HG03571 (cell line): Measurements from ENCODE around the gene HHIPL1.
"Not testable (repeated sequence)": the region's sequence is repeated elsewhere in the genome, so short reads cannot be mapped to it uniquely, and the experiment has no call there.

ENCODE experiments used
- ATAC-seq: cut with Tn5 transposase; IDR thresholded peaks from one replicate; pipeline ENCODE4 v1.9.1; 2021; ENCODE audit not compliant: unreplicated experiment

HHIPL1 gene

GRCh38 chr14:99657645-99658155 is 12.8 kb downstream of the HHIPL1 start:
- ATAC-seq, result no peak

DNA sequence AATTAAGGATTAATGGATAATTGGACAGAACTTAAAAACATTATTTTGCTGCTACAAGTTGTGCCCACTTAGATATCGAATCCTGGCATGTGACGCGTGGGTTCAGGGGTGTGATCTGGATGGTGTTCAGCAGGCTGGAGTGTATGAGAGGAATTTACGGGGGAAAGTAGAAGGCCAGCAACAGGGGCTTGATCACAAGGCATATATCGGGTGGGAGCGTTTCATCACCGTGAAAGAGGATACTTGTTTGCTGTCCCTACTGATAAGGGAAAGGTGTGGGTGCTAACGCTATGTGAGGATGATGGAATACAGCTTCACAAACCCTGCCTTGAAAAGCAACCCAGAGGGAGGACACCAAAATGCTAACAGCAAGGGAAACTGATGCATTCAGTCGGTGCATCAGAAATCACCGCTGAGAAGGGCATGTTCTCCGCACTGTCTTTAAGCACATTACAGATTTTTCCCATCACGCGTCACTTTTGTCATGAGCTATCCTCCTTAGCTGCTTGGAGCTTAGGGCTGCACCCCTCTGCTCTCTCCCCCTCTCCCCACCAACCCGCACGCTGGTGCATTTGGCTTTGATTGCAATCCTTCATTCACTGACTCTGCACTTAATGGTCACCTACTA is 13.4 kb downstream of the HHIPL1 start:
- ATAC-seq, result no peak

- no peak for ATAC-seq
Observed at GRCh38 chr14:99659333-99659741, 14.4 kb downstream of the HHIPL1 start.

- no peak for ATAC-seq
Observed at GRCh38 chr14:99660006-99660566, 15.2 kb downstream of the HHIPL1 start.

- ATAC-seq, result no peak
Observed at GRCh38 chr14:99660794-99661193, 15.9 kb downstream of the HHIPL1 start.

DNA sequence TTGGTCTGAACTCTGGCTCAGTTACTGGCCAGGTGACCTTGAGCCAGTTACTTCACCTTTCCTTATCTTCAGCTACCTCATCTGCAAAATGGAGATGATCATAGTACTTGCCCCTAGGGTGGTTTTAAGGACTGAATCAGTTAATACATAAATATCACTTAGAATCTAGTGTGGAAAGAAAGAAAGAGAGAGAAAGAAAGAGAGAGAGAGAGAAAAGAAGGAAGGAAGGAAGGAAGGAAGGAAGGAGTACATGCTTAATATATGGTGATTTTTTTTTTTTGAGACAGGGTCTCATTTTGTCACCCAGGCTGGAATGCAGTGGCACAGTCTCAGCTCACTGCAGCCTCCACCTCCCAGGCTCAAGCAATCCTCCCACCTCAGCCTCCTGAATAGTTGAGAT is 16.3 kb downstream of the HHIPL1 start:
- ATAC-seq, result not testable (repeated sequence)

- ATAC-seq, result no peak
Observed at GRCh38 chr14:99662846-99663245, 17.9 kb downstream of the HHIPL1 start.

DNA sequence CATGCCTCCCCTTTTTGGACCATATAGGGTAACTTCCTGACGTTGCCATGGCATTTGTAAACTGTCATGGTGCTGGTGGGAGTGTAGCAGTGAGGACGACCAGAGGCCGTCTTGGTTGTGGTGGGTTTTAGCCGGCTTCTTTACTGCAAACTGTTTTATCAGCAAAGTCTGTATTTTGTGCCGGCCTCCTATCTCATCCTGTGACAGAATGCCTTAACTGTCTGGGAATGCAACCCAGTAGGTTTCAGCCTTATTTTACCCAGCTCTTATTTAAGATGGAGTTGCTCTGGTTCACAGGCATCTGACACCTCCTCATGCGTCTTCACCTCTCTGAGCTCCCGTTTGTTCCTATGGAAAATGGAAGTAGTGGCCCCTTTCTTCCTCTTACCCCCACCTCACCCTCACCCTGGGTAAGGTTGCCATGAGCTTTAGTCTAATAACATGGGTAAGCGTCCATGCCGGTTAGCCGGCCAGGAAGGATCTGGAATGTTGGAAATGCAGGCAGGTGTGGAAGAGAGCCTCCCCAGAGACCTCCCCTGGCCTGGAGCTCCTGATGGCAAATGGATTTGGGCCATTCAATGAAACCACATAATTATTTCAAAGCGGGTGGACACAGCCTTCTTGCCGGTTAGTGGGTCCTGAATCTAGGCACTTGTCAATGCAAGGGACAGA is 18.6 kb downstream of the HHIPL1 start:
- ATAC-seq, result no peak

- ATAC-seq, result no peak
Observed at GRCh38 chr14:99664058-99664936, 19.4 kb downstream of the HHIPL1 start.

- ATAC-seq, result no peak
Observed at GRCh38 chr14:99664937-99665273, 20.0 kb downstream of the HHIPL1 start.

GRCh38 chr14:99666533-99666932 is 21.6 kb downstream of the HHIPL1 start:
- no peak for ATAC-seq

GRCh38 chr14:99667045-99667444 is 22.1 kb downstream of the HHIPL1 start:
- no peak for ATAC-seq

DNA sequence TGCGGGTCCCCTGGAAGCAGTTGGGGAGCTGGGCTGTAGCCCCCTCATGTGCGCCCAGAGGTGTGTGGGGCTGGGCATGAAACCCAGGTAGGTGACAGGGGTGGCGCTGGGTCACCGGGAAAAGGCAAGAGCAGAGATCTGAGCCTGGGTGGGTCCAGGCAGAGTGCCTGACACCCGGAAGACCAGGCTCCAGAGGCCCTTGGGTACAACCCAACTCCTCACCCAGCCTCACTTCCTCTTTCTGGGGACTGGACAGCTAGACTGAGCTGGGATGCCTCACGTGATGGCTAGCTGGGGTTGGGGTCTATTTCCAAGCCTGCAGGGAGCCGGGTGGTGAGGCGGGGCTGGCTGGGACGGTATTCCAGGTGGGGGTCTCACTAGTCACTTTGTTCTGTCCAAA is 22.9 kb downstream of the HHIPL1 start:
- ATAC-seq, result no peak

- ATAC-seq, result no peak
Observed at GRCh38 chr14:99668307-99669295, 23.7 kb downstream of the HHIPL1 start.

- no peak for ATAC-seq
Observed at GRCh38 chr14:99670361-99671234, 25.7 kb downstream of the HHIPL1 start.

DNA sequence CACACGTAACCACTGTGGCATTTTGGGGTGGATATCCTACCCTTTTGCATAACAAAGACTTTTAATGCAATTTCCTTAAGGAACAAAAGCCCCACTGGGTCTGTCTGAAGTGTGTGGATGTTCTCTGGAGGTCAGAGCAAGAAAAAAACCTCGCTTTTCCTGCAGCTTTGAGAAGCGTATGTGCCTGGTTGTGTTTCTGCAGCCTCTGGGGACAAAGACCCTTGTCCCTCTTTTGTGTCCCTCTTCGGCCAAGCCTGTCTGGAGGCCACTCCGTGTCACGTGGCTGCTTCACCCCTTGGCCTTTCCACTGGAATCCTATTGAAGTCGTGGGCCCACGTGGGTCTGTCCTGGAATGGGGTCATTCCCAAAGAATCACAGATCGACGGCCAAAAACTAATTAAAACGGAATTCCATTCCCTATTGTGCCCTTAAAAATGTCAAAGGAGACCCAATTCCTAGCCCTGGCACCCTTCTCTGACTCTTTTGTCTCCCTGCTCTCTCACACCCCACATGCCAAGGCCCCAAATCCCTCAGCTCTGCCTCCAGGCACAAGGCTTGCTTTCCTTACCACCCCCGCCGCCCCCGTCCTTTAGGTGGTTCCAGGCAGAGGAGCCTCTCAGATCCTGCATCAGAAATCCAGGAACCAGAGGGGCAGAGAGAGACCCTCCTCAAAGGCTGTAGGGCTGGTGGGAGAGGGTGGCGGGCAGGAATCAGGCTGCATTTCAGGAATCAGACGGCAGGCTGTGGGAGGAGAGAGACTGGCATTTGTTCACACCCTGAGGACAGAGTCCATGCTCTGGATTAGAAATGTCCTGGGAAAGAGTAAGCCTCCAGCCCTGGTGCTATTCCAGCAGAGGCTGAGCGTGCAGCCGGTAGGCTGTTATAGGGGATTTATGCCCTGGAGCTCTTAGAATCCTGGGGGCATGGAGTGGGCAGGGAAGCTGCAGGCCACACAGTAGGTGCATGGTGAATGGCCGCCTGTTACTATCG is 26.6 kb downstream of the HHIPL1 start:
- ATAC-seq, result no peak

DNA sequence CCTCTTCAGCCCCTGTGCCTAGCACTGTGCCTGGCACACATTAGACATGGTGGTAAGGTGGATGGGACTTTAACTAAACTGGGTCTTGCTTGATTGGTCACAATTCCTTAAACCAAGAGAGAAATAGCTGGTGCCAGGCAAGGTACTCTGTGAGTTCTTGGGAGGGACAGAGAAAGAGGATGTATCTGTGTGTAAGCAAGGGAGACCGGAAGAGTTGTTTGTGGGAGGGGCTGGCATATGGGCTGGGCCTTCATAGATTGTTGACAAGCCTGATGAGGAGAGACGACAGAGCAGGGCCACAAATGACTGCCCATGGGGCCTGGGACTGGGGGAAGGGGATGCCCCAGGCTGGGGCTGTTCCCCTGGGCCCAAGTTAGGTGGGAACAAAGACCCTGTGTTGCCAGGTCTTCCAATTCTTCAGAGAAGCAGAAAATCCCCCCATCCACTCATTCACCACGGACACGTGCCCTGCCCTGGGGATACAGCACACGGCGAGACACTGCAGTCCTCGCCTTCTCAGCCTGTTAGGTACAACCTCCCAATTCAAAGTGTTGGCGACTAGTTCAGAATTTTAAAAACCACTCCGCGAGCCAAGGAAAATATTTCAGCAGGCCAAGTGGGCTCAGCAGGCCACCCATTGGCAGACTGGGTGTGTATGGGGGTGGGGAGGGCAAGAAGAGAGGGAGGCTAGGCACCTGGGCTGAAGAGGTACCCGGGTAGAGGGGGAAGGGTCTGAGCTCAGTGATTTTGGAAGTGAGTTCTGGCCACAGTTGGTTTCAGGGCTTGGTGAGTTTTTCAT is 27.8 kb downstream of the HHIPL1 start:
- ATAC-seq, result no peak
